K562 (cell line): ENCODE data around the gene ESRRG. TPM values are rescaled to one million over a fixed set of nuclear protein-coding genes. Genes with fewer than 3 reads are reported as not detected.

Source experiments
- ATAC-seq: fragments of 200-7000 bp; cut with Tn5 transposase; 3 replicates; pipeline ENCODE4 v1.9.1; 2020; ENCODE audit warnings: moderate library complexity
- BruUV-seq: library from RNA; stranded (reverse); fragments of 400-500 nt; replicated peaks from 2 replicates; lab custom pipeline; 2021; lab: Mats Ljungman, UMichigan
- CTCF ChIA-PET: fragments of 300-600 bp; formaldehyde crosslinking; extraction: SDS; loops from one replicate; lab custom pipeline; 2021; ENCODE audit warnings: low intra/inter-chr PET ratio; lab: Yijun Ruan, JAX
- POLR2A ChIA-PET: fragments of 300-600, 350-650 bp; sonication (Branson Sonifier 250); formaldehyde crosslinking; extraction: SDS; loops from one replicate; lab custom pipeline; 2021; ENCODE audit warnings: antibody characterized with exemption, inconsistent platforms; lab: Yijun Ruan, JAX
- DNase-seq, 4 experiments: peaks; one replicate each; pipeline versions ENCODE4 v3.0.0 to v3.0.0-alpha.2; 2011 to 2018; ENCODE audit warnings: low spot score in 3 of 4, mixed read lengths in 3 of 4; ENCODE audit errors: extremely low read depth in 1 of 4
- FAIRE-seq: peaks from 2 replicates; lab custom pipeline; 2011; peaks lifted over from hg19 to GRCh38; lab: Jason Lieb, UNC
- H2AFZ ChIP-seq: 2 replicates; pipeline ENCODE4 v1.6.0; 2011; ENCODE audit warnings: low read depth, low read length, control low read depth, inconsistent platforms
- H3K27ac ChIP-seq: fragments of 200-600 bp; 3 replicates; pipeline ENCODE4 v1.8.0; 2011; ENCODE audit warnings: low read depth, mild to moderate bottlenecking, control low read depth, inconsistent platforms, low read length, moderate library complexity, mixed read lengths; ENCODE audit errors: extremely low read depth
- H3K27me3 ChIP-seq, 2 experiments: fragments of 300-600 bp in 1 of 2; 2 replicates in 1 of 2; 3 replicates in 1 of 2; pipeline versions ENCODE4 v1.6.0 to v1.8.0; 2011; ENCODE audit warnings: inconsistent platforms in 2 of 2, low read length in 2 of 2, mild to moderate bottlenecking in 1 of 2, mixed read lengths in 1 of 2, moderate library complexity in 1 of 2; ENCODE audit not compliant: control insufficient read depth in 2 of 2, insufficient read depth in 2 of 2
- H3K36me3 ChIP-seq: fragments of 300-600 bp; 3 replicates; pipeline ENCODE4 v1.8.0; 2011; ENCODE audit warnings: mild to moderate bottlenecking, low read length, inconsistent platforms; ENCODE audit not compliant: control insufficient read depth, insufficient read depth
- H3K4me1 ChIP-seq, 2 experiments: fragments of 200-600 bp in 1 of 2; replicated peaks in 1 of 2; 2 replicates in 1 of 2; 3 replicates in 1 of 2; pipeline versions ENCODE4 v1.5.1 to v1.8.0; 2011; ENCODE audit warnings: inconsistent platforms in 2 of 2, low read length in 2 of 2, mild to moderate bottlenecking in 1 of 2, mixed read lengths in 1 of 2, moderate library complexity in 1 of 2; ENCODE audit not compliant: control insufficient read depth in 2 of 2, insufficient read depth in 2 of 2
- H3K4me2 ChIP-seq: 2 replicates; pipeline ENCODE4 v1.6.1; 2011; ENCODE audit warnings: low read length, control low read depth, inconsistent platforms, mixed read lengths; ENCODE audit not compliant: insufficient read depth
- H3K4me3 ChIP-seq: fragments of 200-600 bp; sonication (generic), shearing (Covaris generic); 2 replicates; pipeline ENCODE4 v1.5.1; 2016; ENCODE audit warnings: control low read depth, inconsistent platforms
- H3K79me2 ChIP-seq: fragments of 200-600 bp; 3 replicates; pipeline ENCODE4 v1.8.0; 2011; ENCODE audit warnings: low read length, inconsistent platforms; ENCODE audit not compliant: control insufficient read depth, insufficient read depth
- H3K9ac ChIP-seq, 2 experiments: 2 replicates each; pipeline versions ENCODE4 v1.6.0 to v1.6.1; 2011; ENCODE audit warnings: low read depth in 2 of 2, low read length in 2 of 2, control low read depth in 1 of 2, inconsistent platforms in 1 of 2, mild to moderate bottlenecking in 1 of 2, mixed read lengths in 1 of 2; ENCODE audit not compliant: insufficient read depth in 1 of 2
- H3K9me1 ChIP-seq: one replicate; pipeline ENCODE4 v1.6.0; 2011; ENCODE audit warnings: inconsistent platforms, mild to moderate bottlenecking, low read length, moderate library complexity; ENCODE audit not compliant: control insufficient read depth, insufficient read depth
- H3K9me3 ChIP-seq: replicated peaks from 2 replicates; pipeline ENCODE4 v1.5.1; 2011; ENCODE audit warnings: low read depth, low read length, inconsistent platforms; ENCODE audit not compliant: control insufficient read depth, insufficient read depth
- H4K20me1 ChIP-seq: replicated peaks from 2 replicates; pipeline ENCODE4 v1.6.1; 2011; ENCODE audit warnings: low read length, inconsistent platforms, mixed read lengths; ENCODE audit not compliant: control insufficient read depth, insufficient read depth
- CAMTA2 ChIP-seq: fragments of 250-450 bp; sonication (Bioruptor Pico); conservative IDR thresholded peaks from 2 replicates; pipeline ENCODE4 v1.5.1; 2022
- EGR1 ChIP-seq: fragments of 450-650 bp; conservative IDR thresholded peaks from 2 replicates; pipeline ENCODE4 v1.6.1; 2017; ENCODE audit warnings: mild to moderate bottlenecking
- HLTF ChIP-seq: fragments of 450-650 bp; IDR thresholded peaks from 2 replicates; pipeline ENCODE4 v1.6.1; 2016
- HMG20B ChIP-seq: fragments of 250-450 bp; sonication (Bioruptor Pico); IDR thresholded peaks from 2 replicates; pipeline ENCODE4 v1.5.0; 2021; ENCODE audit warnings: mild to moderate bottlenecking
- MCM3 ChIP-seq: fragments of 450-650 bp; IDR thresholded peaks from 2 replicates; pipeline ENCODE4 v1.6.1; 2016
- RAD21 ChIP-seq, 2 experiments: fragments of 250-450 bp in 1 of 2; fragments of 450-650 bp in 1 of 2; sonication (Bioruptor Pico) in 1 of 2; formaldehyde crosslinking in 1 of 2; IDR thresholded peaks in 1 of 2; conservative IDR thresholded peaks in 1 of 2; 2 replicates each; pipeline versions ENCODE4 v1.4.0 to v1.8.0; 2020 to 2022; ENCODE audit warnings: mild to moderate bottlenecking in 2 of 2, moderate library complexity in 1 of 2
- THAP7 ChIP-seq: fragments of 250-450 bp; sonication (Bioruptor Pico); IDR thresholded peaks from 2 replicates; pipeline ENCODE4 v1.5.0; 2021
- ZNF133 ChIP-seq: fragments of 250-450 bp; sonication (Bioruptor Pico); IDR thresholded peaks from 2 replicates; pipeline ENCODE4 v1.4.0; 2020; ENCODE audit warnings: mild to moderate bottlenecking
- ZNF695 ChIP-seq: fragments of 450-650 bp; formaldehyde crosslinking; IDR thresholded peaks from 2 replicates; pipeline ENCODE4 v1.4.0; 2020; ENCODE audit warnings: mild to moderate bottlenecking, moderate library complexity
- ZNF699 ChIP-seq: fragments of 250-450 bp; sonication (Bioruptor Pico); IDR thresholded peaks from 2 replicates; pipeline ENCODE4 v1.8.0; 2021; ENCODE audit warnings: mild to moderate bottlenecking, moderate library complexity; ENCODE audit not compliant: insufficient replicate concordance
- ZNF780A ChIP-seq: fragments of 250-450 bp; sonication (Bioruptor Pico); IDR thresholded peaks from 2 replicates; pipeline ENCODE4 v1.5.0; 2021; ENCODE audit warnings: mild to moderate bottlenecking
- WGBS: fragments of 100-300 bp; shearing (Covaris generic); methylation state at CpG from one replicate; pipeline ENCODE4 v1.1.6; 2016; ENCODE audit warnings: low coverage, mixed read lengths; ENCODE audit not compliant: insufficient coverage; ENCODE audit errors: missing lambda C conversion rate; 5-methylcytosine and 5-hydroxymethylcytosine counted together
- in situ Hi-C: fragments of 300-500 bp; cut with MboI; formaldehyde crosslinking; loops from 4 replicates; pipeline ENCODE4 v1.15.0; 2018; ENCODE audit warnings: inconsistent platforms, mixed read lengths
- intact Hi-C: fragments of 100-400 bp; cut with micrococcal nuclease; formaldehyde crosslinking; loops from 2 replicates; pipeline ENCODE4 v1.14.2; 2022
- polyA plus RNA-seq, 8 experiments: library from polyadenylated mRNA; depleted of rRNA in 4 of 8; stranded (reverse) in 5 of 8; unstranded in 3 of 8; fragments of >200 nt; fragmentation: Nextera tagmentation in 2 of 8; fragmentation: Illumina TruSeq in 1 of 8; extraction: Ambion mirVana in 2 of 8; extraction: Trizol in 1 of 8; gene quantifications; 2 replicates each; pipeline versions ENCODE4 v1.2.1 to v1.2.3, GENCODE V29; 2011 to 2014; ENCODE audit warnings: inconsistent platforms in 1 of 8, missing spikeins in 1 of 8
- total RNA-seq, 7 experiments: library from RNA; depleted of rRNA in 6 of 7; stranded (reverse); fragments of >200 nt in 6 of 7; fragmentation: Illumina TruSeq in 2 of 7; extraction: Trizol in 2 of 7; gene quantifications; 2 replicates each; pipeline versions ENCODE4 v1.2.1 to v1.2.3, GENCODE V29; 2011 to 2021; ENCODE audit warnings: low replicate concordance in 1 of 7
- TF ChIP-seq, protein P1 (sequence below): sonication (generic); formaldehyde crosslinking; IDR thresholded peaks from 2 replicates; pipeline ENCODE4 v1.8.0; 2022; ENCODE audit warnings: mild to moderate bottlenecking, missing genetic modification reagents, borderline replicate concordance
- TF ChIP-seq, protein P2 (sequence below): IDR thresholded peaks from 3 replicates; pipeline ENCODE4 v1.6.1; 2011; ENCODE audit warnings: borderline replicate concordance, mild to moderate bottlenecking, moderate library complexity; ENCODE audit not compliant: insufficient read length; ENCODE audit errors: extremely low read depth

ESRRG gene
- total and polyA plus RNA-seq, 9 of the 15 experiments (the other 6 are each of a cell fraction or from before 2014, with no cell fraction given) = not detected

GRCh38 chr1:216614011-216614934 is 109.0 kb downstream of the ESRRG start (continued):
- TF ChIP-seq, protein P1, sequence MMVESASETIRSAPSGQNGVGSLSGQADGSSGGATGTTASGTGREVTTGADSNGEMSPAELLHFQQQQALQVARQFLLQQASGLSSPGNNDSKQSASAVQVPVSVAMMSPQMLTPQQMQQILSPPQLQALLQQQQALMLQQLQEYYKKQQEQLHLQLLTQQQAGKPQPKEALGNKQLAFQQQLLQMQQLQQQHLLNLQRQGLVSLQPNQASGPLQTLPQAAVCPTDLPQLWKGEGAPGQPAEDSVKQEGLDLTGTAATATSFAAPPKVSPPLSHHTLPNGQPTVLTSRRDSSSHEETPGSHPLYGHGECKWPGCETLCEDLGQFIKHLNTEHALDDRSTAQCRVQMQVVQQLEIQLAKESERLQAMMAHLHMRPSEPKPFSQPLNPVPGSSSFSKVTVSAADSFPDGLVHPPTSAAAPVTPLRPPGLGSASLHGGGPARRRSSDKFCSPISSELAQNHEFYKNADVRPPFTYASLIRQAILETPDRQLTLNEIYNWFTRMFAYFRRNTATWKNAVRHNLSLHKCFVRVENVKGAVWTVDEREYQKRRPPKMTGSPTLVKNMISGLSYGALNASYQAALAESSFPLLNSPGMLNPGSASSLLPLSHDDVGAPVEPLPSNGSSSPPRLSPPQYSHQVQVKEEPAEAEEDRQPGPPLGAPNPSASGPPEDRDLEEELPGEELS (CRISPR knock-in tag) = no peak

DNA sequence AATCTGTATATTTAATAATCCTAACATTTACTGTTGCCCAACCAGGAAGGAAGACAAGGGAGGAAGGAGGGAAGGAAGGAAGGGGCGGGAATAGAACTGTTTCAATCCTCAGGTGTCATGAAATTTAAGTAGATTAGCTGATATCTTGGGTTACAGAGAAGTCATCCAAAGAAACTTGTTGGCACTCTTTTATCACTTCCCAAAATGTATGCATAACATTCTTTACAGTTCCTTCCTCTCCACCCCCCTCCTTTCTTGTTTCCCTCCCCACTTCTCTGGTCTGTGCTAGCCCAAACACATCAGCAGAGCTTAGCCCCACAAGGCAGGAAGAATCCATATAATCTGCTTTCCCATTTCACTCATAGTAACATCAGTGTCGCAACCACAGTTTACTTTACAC is 110.9 kb downstream of the ESRRG start:
- CTCF ChIA-PET = no interaction called here
- H3K27ac ChIP-seq = no peak overlapping the region
- no peak for FAIRE-seq
- in situ Hi-C loops (no loop called here), intact Hi-C loops (no loop called here)
- TF ChIP-seq HMG20B (CRISPR knock-in tag) (no peak), ZNF133 (CRISPR knock-in tag) (no peak), CAMTA2 (no peak), RAD21 (CRISPR knock-in tag; conservative IDR thresholded peaks at IDR 0.05 in 1 of 2, IDR thresholded peaks at IDR 0.05 in 1 of 2) (no peak), THAP7 (CRISPR knock-in tag) (no peak), ZNF695 (no peak), ZNF699 (CRISPR knock-in tag) (no peak), EGR1 (no peak), ZNF780A (no peak), MCM3 (no peak), HLTF (no peak)
- TF ChIP-seq, protein P2, sequence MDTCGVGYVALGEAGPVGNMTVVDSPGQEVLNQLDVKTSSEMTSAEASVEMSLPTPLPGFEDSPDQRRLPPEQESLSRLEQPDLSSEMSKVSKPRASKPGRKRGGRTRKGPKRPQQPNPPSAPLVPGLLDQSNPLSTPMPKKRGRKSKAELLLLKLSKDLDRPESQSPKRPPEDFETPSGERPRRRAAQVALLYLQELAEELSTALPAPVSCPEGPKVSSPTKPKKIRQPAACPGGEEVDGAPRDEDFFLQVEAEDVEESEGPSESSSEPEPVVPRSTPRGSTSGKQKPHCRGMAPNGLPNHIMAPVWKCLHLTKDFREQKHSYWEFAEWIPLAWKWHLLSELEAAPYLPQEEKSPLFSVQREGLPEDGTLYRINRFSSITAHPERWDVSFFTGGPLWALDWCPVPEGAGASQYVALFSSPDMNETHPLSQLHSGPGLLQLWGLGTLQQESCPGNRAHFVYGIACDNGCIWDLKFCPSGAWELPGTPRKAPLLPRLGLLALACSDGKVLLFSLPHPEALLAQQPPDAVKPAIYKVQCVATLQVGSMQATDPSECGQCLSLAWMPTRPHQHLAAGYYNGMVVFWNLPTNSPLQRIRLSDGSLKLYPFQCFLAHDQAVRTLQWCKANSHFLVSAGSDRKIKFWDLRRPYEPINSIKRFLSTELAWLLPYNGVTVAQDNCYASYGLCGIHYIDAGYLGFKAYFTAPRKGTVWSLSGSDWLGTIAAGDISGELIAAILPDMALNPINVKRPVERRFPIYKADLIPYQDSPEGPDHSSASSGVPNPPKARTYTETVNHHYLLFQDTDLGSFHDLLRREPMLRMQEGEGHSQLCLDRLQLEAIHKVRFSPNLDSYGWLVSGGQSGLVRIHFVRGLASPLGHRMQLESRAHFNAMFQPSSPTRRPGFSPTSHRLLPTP = no peak
- no peaks in the 10 kb centered on the region for H4K20me1 ChIP-seq
- H3K4me1 ChIP-seq = no peaks in the 10 kb centered on the region
- ATAC-seq = no peak
- H3K9me1 ChIP-seq = no peaks in the 10 kb centered on the region
- no TSS peak for BruUV-seq
- H3K9ac ChIP-seq = no peak overlapping the region
- H3K27me3 ChIP-seq = no peaks in the 10 kb centered on the region
- WGBS = 3% methylated on average over 2 of the region's 2 CpGs
- no peak for DNase-seq
- H2AFZ ChIP-seq = no peak overlapping the region
- no peak overlapping the region for H3K4me3 ChIP-seq
- no peaks in the 10 kb centered on the region for H3K36me3 ChIP-seq
- no peak overlapping the region for H3K4me2 ChIP-seq
- H3K9me3 ChIP-seq = no peaks in the 10 kb centered on the region
- no peaks in the 10 kb centered on the region for H3K79me2 ChIP-seq
- POLR2A ChIA-PET = no interaction called here
